GM12892 (cell line): ENCODE results near the gene NFIX.

Source experiments
- POLR2A ChIP-seq: IDR thresholded peaks from 2 replicates; pipeline ENCODE4 v1.6.1; 2011; ENCODE audit warnings: low read depth, low read length, control low read depth
- POLR2AphosphoS5 ChIP-seq: IDR thresholded peaks from 2 replicates; pipeline ENCODE4 v1.6.1; 2011; ENCODE audit warnings: low read depth, low read length, control low read depth

- TF ChIP-seq POLR2A: no peak
- TF ChIP-seq POLR2AphosphoS5: no peak
Measured at GRCh38 chr19:12982648-12983047, 12.6 kb upstream of the NFIX start.
